Measurements from ENCODE around the gene OPRM1. TPM values are rescaled to one million over a fixed set of nuclear protein-coding genes. Genes with fewer than 3 reads are reported as not detected.

Gene OPRM1
- total and polyA plus RNA-seq, 2 of the 8 experiments (the other 6 are each of a cell fraction or from before 2014, with no cell fraction given) = not detected

DNA sequence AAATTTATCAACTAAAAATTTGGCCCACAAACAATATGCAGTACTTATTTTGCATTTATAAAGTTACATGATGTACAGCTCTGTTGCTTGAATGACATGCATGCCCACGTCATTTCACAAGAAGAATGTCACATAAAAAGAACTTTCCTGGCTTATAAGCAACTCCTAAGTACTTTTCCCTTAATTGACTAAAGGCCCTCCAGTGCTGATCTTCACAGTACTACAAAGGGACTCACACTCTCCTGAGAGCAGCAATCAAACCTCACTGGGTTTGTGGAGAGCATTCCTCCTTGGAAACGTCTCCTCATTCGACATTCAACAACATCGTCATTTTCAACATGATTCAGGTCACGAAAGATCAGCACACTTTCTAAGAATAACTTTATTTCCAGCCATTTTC is 206.5 kb downstream of the OPRM1 start (continued):
- TF ChIP-seq, protein P1, sequence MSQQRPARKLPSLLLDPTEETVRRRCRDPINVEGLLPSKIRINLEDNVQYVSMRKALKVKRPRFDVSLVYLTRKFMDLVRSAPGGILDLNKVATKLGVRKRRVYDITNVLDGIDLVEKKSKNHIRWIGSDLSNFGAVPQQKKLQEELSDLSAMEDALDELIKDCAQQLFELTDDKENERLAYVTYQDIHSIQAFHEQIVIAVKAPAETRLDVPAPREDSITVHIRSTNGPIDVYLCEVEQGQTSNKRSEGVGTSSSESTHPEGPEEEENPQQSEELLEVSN (IDR thresholded peaks at IDR 0.05) = no peak
- no peak for TF ChIP-seq CTBP2 (IDR thresholded peaks at IDR 0.05; ENCODE audit: borderline replicate concordance, insufficient read depth, insufficient read length, low read length)
- no peak for TF ChIP-seq POU5F1 (IDR thresholded peaks at IDR 0.05; ENCODE audit: low read depth, low read length)
- no peak for TF ChIP-seq CBX5 (IDR thresholded peaks at IDR 0.05; ENCODE audit: low read depth, low read length)
- TF ChIP-seq SIN3A (conservative IDR thresholded peaks at IDR 0.05 in 1 of 2, IDR thresholded peaks at IDR 0.05 in 1 of 2; ENCODE audit: low read depth in 1 of 2, low read length in 2 of 2) = no peak
- no peak for TF ChIP-seq GTF2F1 (IDR thresholded peaks at IDR 0.05; ENCODE audit: borderline replicate concordance, low read depth, low read length)
- TF ChIP-seq JUND (IDR thresholded peaks at IDR 0.05; ENCODE audit: low read length) = no peak
- TF ChIP-seq JUN (IDR thresholded peaks at IDR 0.05; ENCODE audit: low read depth, low read length) = no peak
- TF ChIP-seq SIX5 (IDR thresholded peaks at IDR 0.05; ENCODE audit: low read depth, low read length) = no peak

Measured in H1 (cell line).